ENCODE results near the gene ACYP1. TPM values are rescaled to one million over a fixed set of nuclear protein-coding genes. Genes with fewer than 3 reads are reported as not detected.

Gene ACYP1
- total and polyA plus RNA-seq, 9 of the 15 experiments (the other 6 are each of a cell fraction or from before 2014, with no cell fraction given), result 19.9 to 113 (median 52.3) TPM

- TF ChIP-seq ETS1 (conservative IDR thresholded peaks at IDR 0.05; ENCODE audit: control insufficient read depth, low read depth, low read length), result no peak
- TF ChIP-seq, protein P1, sequence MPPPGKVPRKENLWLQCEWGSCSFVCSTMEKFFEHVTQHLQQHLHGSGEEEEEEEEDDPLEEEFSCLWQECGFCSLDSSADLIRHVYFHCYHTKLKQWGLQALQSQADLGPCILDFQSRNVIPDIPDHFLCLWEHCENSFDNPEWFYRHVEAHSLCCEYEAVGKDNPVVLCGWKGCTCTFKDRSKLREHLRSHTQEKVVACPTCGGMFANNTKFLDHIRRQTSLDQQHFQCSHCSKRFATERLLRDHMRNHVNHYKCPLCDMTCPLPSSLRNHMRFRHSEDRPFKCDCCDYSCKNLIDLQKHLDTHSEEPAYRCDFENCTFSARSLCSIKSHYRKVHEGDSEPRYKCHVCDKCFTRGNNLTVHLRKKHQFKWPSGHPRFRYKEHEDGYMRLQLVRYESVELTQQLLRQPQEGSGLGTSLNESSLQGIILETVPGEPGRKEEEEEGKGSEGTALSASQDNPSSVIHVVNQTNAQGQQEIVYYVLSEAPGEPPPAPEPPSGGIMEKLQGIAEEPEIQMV (tag; conservative IDR thresholded peaks at IDR 0.05; ENCODE audit: low read depth), result no peak
Observed at GRCh38 chr14:75054421-75054820, 9.4 kb downstream of the ACYP1 start (continued).

DNA sequence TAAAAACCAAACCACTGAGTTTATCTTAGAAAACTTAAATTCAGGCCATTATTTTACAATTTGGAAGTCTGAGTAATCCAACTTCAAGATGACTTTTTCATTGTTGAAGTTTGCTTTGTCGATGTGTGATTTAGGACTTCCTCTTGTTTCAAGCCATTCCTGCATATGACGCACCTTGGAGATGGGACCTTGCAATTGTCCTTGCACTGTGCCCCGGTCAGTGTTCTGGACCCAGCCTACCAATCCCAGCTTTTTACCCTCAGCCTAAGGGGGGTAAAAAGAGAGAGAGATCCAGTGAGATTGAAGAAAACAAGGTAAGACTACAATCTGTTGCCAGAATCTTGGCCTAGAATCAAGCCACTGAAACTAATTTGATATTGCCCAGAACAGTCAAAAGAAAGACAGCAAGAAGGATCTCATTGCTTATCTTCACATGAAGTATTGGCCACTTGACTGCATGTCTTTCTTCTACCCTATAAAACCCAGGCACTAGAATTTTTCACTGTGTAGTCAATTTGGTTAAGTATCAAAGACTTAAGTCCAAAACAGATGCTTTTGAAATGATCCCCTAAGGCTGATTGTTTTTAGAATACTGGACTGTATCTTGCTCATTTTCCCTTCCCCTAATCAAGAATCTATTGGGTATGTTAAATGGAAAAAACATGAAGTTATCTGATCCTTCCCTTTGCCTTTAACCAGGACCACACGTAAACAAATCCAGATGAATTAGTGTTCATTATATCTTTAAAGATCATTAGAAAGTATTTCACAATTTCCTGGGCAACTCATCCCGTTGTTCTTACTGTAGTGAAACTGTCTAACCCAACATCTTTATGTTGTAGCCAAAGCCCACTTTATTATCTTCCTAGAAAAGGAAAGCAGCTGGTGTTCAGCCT is 10.2 kb downstream of the ACYP1 start:
- Histone ChIP-seq H3K27me3 (ENCODE audit: control insufficient read depth in 2 of 2, insufficient read depth in 2 of 2, low read length in 2 of 2) (no peaks in the 10 kb centered on the region), H3K4me1 (replicated peaks in 1 of 2; ENCODE audit: control insufficient read depth in 2 of 2, insufficient read depth in 2 of 2, low read length in 2 of 2) (peaks cover 0 to 9% of the 10 kb centered on the region in 2 experiments; a peak in 4 of 5 replicates), H4K20me1 (replicated peaks; ENCODE audit: control insufficient read depth, insufficient read depth, low read length) (no peaks in the 10 kb centered on the region), H3K27ac (ENCODE audit: extremely low read depth, low read depth, low read length) (peak overlapping the region; percentile 19; the same call in 1 of the 3 replicates), H3K9me3 (replicated peaks; ENCODE audit: control insufficient read depth, insufficient read depth, low read depth, low read length) (no peaks in the 10 kb centered on the region), H3K4me2 (ENCODE audit: insufficient read depth, low read length) (no peak overlapping the region), H3K9me1 (ENCODE audit: control insufficient read depth, insufficient read depth, low read length) (no peaks in the 10 kb centered on the region), H3K79me2 (ENCODE audit: control insufficient read depth, insufficient read depth, low read length) (peaks cover 27% of the 10 kb centered on the region), H3K4me3 (no peak overlapping the region), H2AFZ (ENCODE audit: low read depth, low read length) (no peak overlapping the region), H3K9ac (ENCODE audit: insufficient read depth in 1 of 2, low read depth in 2 of 2, low read length in 2 of 2) (no peak overlapping the region), H3K36me3 (ENCODE audit: control insufficient read depth, insufficient read depth, low read length) (peaks cover 8% of the 10 kb centered on the region; the same call in 2 of the 3 replicates)
- 48% methylated on average over 5 of the region's 5 CpGs for WGBS (ENCODE audit: insufficient coverage, low coverage, missing lambda C conversion rate)
- in situ Hi-C loops (cut with MboI), result no loop called here
- FAIRE-seq (no peak), DNase-seq (ENCODE audit: extremely low read depth in 1 of 4, low spot score in 3 of 4) (no peak), ATAC-seq (no peak)
- BruUV-seq (replicated peaks), result no TSS peak
- ChIA-PET CTCF (ENCODE audit: low intra/inter-chr PET ratio) (no interaction called here), POLR2A (no interaction called here)
- intact Hi-C loops (cut with micrococcal nuclease), result no loop called here
- TF ChIP-seq, protein P2, sequence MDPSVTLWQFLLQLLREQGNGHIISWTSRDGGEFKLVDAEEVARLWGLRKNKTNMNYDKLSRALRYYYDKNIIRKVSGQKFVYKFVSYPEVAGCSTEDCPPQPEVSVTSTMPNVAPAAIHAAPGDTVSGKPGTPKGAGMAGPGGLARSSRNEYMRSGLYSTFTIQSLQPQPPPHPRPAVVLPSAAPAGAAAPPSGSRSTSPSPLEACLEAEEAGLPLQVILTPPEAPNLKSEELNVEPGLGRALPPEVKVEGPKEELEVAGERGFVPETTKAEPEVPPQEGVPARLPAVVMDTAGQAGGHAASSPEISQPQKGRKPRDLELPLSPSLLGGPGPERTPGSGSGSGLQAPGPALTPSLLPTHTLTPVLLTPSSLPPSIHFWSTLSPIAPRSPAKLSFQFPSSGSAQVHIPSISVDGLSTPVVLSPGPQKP (CRISPR knock-in tag; IDR thresholded peaks at IDR 0.05), result no peak
- 0 out of 2 replicates have a peak, but pooled peaks have one; percentile 7 for TF ChIP-seq SPI1 (IDR thresholded peaks at IDR 0.05; ENCODE audit: borderline replicate concordance, low read depth, low read length)
